Upper lobe of left lung (tissue), 6 donors: Measurements from ENCODE around the gene BEST4. TPM values are rescaled to one million over a fixed set of nuclear protein-coding genes. Genes with fewer than 3 reads are reported as not detected.
A peak's percentile ranks its signal among the peaks of the same experiment; 100 is the strongest.

Experiments
- ATAC-seq, 2 donors: fragments of 200-7000 bp; cut with Tn5 transposase; one replicate each; pipeline ENCODE4 v1.9.1; 2022; ENCODE audit warnings: mild to moderate bottlenecking in 2 of 2, moderate library complexity in 2 of 2; ENCODE audit not compliant: low FRiP score in 2 of 2
- DNase-seq, 2 donors: peaks; one replicate each; pipeline ENCODE4 v3.0.0-alpha.2; 2019 to 2020
- H3K27ac ChIP-seq, 4 donors: fragments of 200-600 bp; sonication (generic); one replicate each; pipeline ENCODE4 v1.5.1; 2016 to 2019
- H3K27me3 ChIP-seq, 4 donors: fragments of 200-600 bp; sonication (generic); one replicate each; pipeline ENCODE4 v1.5.1; 2017 to 2019
- H3K36me3 ChIP-seq, 4 donors: fragments of 200-600 bp; sonication (generic); one replicate each; pipeline ENCODE4 v1.5.1; 2016 to 2019
- H3K4me1 ChIP-seq, 4 donors: fragments of 200-600 bp; sonication (generic); one replicate each; pipeline ENCODE4 v1.5.1; 2018 to 2019
- H3K4me3 ChIP-seq, 4 donors: fragments of 200-600 bp; sonication (generic); one replicate each; pipeline ENCODE4 v1.5.1; 2017 to 2019; ENCODE audit warnings: mild to moderate bottlenecking in 2 of 4, moderate library complexity in 1 of 4
- H3K9me3 ChIP-seq, 4 donors: fragments of 200-600 bp; sonication (generic); one replicate each; pipeline ENCODE4 v1.5.1; 2018 to 2019
- EP300 ChIP-seq, 4 donors: sonication (generic); formaldehyde crosslinking; IDR thresholded peaks; one replicate each; pipeline ENCODE4 v1.5.1; 2017; ENCODE audit warnings: antibody characterized with exemption in 4 of 4, control low read depth in 2 of 4
- POLR2A ChIP-seq, 4 donors: fragments of 450-650 bp; IDR thresholded peaks; one replicate each; pipeline ENCODE4 v1.5.1; 2016 to 2017; ENCODE audit warnings: antibody characterized with exemption in 4 of 4, mild to moderate bottlenecking in 2 of 4
- POLR2AphosphoS5 ChIP-seq, 2 donors: sonication (generic); formaldehyde crosslinking; IDR thresholded peaks; one replicate each; pipeline ENCODE4 v1.5.1; 2017; ENCODE audit warnings: antibody characterized with exemption in 2 of 2
- WGBS, 2 donors: methylation state at CpG; one replicate each; pipeline ENCODE4 v1.1.5; 2017 to 2018; 5-methylcytosine and 5-hydroxymethylcytosine counted together
- total RNA-seq, 6 donors: library from RNA; depleted of rRNA in 4 of 6; stranded (reverse); fragments of >200 nt in 4 of 6; gene quantifications; one replicate each; pipeline versions ENCODE4 v1.1.0 to v1.2.1, GENCODE V29; 2016 to 2021
- TF ChIP-seq, protein P1 (sequence below), 6 experiments: fragments of 450-650 bp in 4 of 6; fragments of 200-600 bp in 2 of 6; sonication (generic) in 2 of 6; IDR thresholded peaks; one replicate each; pipeline ENCODE4 v1.5.1; 2016 to 2019; ENCODE audit warnings: antibody characterized with exemption in 6 of 6
- donor health status: DM: no; HTN: no; CAD: no; lungs with moderate emphysema.
- donor health status: DM: no; HTN: yes; CAD: no; lungs with severe emphysema.

The BEST4 gene
- total RNA-seq, 6 donors from 2014 or later = 0.30 to 9.1 (median 0.81) TPM

- H3K9me3 ChIP-seq = no peaks in the 10 kb centered on the region
- no peaks in the 10 kb centered on the region for H3K4me1 ChIP-seq
- H3K36me3 ChIP-seq = peaks cover 0 to 14% (median 0%) of the 10 kb centered on the region in 4 donors
- ATAC-seq (no peak), DNase-seq (no peak)
- H3K4me3 ChIP-seq = no peak overlapping the region
- H3K27me3 ChIP-seq = no peaks in the 10 kb centered on the region
- TF ChIP-seq POLR2AphosphoS5 (IDR thresholded peaks at IDR 0.05) = no peak
- no peak for TF ChIP-seq EP300 (IDR thresholded peaks at IDR 0.05)
- TF ChIP-seq POLR2A (IDR thresholded peaks at IDR 0.05) = no peak
- TF ChIP-seq, protein P1, sequence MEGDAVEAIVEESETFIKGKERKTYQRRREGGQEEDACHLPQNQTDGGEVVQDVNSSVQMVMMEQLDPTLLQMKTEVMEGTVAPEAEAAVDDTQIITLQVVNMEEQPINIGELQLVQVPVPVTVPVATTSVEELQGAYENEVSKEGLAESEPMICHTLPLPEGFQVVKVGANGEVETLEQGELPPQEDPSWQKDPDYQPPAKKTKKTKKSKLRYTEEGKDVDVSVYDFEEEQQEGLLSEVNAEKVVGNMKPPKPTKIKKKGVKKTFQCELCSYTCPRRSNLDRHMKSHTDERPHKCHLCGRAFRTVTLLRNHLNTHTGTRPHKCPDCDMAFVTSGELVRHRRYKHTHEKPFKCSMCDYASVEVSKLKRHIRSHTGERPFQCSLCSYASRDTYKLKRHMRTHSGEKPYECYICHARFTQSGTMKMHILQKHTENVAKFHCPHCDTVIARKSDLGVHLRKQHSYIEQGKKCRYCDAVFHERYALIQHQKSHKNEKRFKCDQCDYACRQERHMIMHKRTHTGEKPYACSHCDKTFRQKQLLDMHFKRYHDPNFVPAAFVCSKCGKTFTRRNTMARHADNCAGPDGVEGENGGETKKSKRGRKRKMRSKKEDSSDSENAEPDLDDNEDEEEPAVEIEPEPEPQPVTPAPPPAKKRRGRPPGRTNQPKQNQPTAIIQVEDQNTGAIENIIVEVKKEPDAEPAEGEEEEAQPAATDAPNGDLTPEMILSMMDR (IDR thresholded peaks at IDR 0.05) = no peak
- 93 to 100% methylated on average over 3 of the region's 3 CpGs for whole genome bisulfite sequencing, 2 donors
- H3K27ac ChIP-seq = no peak overlapping the region
Observed at GRCh38 chr1:44760876-44761275, 27.1 kb downstream of the BEST4 start.

GRCh38 chr1:44759077-44759476 lies 28.9 kb downstream of the BEST4 start:
- peak in 1 of 2 donors; percentile 44 for DNase-seq
- no peak for ATAC-seq
- TF ChIP-seq, protein P1 (IDR thresholded peaks at IDR 0.05) = no peak
- TF ChIP-seq POLR2A (IDR thresholded peaks at IDR 0.05) (no peak), EP300 (IDR thresholded peaks at IDR 0.05) (no peak), POLR2AphosphoS5 (IDR thresholded peaks at IDR 0.05) (no peak)
- WGBS, 2 donors = 87 to 97% methylated on average over 10 to 11 of the region's 11 CpGs
- Histone ChIP-seq H3K4me3 (no peak overlapping the region), H3K36me3 (peaks cover 0 to 14% (median 0%) of the 10 kb centered on the region in 4 donors), H3K4me1 (no peaks in the 10 kb centered on the region), H3K27me3 (no peaks in the 10 kb centered on the region), H3K9me3 (no peaks in the 10 kb centered on the region), H3K27ac (no peak overlapping the region)

DNA sequence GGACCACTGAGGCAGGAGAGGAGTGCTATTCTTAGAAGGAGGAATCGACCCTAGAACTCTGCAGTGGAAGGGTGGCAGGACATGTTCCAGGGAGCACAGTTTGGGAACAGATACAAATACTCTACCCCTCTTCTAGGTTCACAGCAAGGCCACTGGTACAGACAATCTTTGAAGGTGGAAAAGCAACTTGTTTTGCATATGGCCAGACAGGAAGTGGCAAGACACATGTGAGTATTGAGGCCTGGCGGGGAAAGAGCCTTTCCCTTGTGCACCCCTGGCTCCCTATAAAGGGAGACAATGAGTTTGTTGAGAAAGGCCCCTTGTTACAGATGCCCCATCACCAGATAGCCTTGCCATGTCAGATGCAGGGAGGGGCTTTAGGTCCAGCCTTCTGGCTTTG lies 30.6 kb downstream of the BEST4 start:
- WGBS, 2 donors = 97 to 100% methylated on average over 2 of the region's 2 CpGs
- Histone ChIP-seq H3K4me1 (no peaks in the 10 kb centered on the region), H3K27me3 (no peaks in the 10 kb centered on the region), H3K9me3 (no peaks in the 10 kb centered on the region), H3K4me3 (no peak overlapping the region), H3K36me3 (peaks cover 0 to 14% (median 0%) of the 10 kb centered on the region in 4 donors), H3K27ac (peak overlapping the region in 2 of 4 donors; percentile 21 to 50)
- ATAC-seq (no peak), DNase-seq (no peak)
- TF ChIP-seq POLR2AphosphoS5 (IDR thresholded peaks at IDR 0.05) = no peak
- TF ChIP-seq, protein P1 (IDR thresholded peaks at IDR 0.05) = no peak
- TF ChIP-seq POLR2A (IDR thresholded peaks at IDR 0.05) = no peak
- TF ChIP-seq EP300 (IDR thresholded peaks at IDR 0.05) = no peak

DNA sequence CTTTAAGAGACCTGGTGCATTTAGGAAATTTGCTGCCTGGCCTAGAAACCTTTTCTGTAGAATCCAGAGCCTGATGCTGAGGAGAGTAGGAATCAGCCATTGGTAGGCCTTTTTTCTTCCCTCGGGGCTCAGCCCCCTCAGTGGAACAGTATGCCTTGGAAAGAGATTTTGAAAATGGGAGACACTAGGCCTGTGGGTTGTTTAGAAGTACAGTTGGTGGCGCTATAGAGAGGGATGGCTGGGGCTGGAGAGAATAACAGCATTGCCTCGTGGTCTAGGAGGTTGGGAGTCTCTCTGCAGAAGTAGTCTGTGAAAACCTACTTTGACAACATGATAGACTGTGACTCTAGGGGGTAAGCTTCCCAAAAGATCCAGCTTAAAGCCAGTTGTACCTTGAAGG lies 40.1 kb downstream of the BEST4 start:
- Histone ChIP-seq H3K4me3 (no peak overlapping the region), H3K4me1 (no peaks in the 10 kb centered on the region), H3K36me3 (no peaks in the 10 kb centered on the region), H3K27me3 (no peaks in the 10 kb centered on the region), H3K27ac (no peak overlapping the region), H3K9me3 (no peaks in the 10 kb centered on the region)
- WGBS, 2 donors = 90 to 92% methylated on average over 3 of the region's 3 CpGs
- no peak for ATAC-seq
- DNase-seq = no peak
- TF ChIP-seq POLR2A (IDR thresholded peaks at IDR 0.05) (no peak), POLR2AphosphoS5 (IDR thresholded peaks at IDR 0.05) (no peak), EP300 (IDR thresholded peaks at IDR 0.05) (no peak)
- TF ChIP-seq, protein P1 (IDR thresholded peaks at IDR 0.05) = no peak

- Histone ChIP-seq H3K4me1 (peaks cover 6 to 9% (median 7%) of the 10 kb centered on the region in 4 donors), H3K27me3 (no peaks in the 10 kb centered on the region), H3K4me3 (no peak overlapping the region), H3K27ac (no peak overlapping the region), H3K9me3 (no peaks in the 10 kb centered on the region), H3K36me3 (no peaks in the 10 kb centered on the region)
- TF ChIP-seq POLR2A (IDR thresholded peaks at IDR 0.05) = no peak
- no peak for TF ChIP-seq POLR2AphosphoS5 (IDR thresholded peaks at IDR 0.05)
- TF ChIP-seq EP300 (IDR thresholded peaks at IDR 0.05) = no peak
- TF ChIP-seq, protein P1 (IDR thresholded peaks at IDR 0.05) = no peak
- DNase-seq (no peak), ATAC-seq (no peak)
- 84 to 100% methylated on average over 1 of the region's 1 CpG for WGBS, 2 donors
Observed at GRCh38 chr1:44743211-44743610, 44.8 kb downstream of the BEST4 start.
